ENCODE measurements around the gene PITPNM2.

Gene PITPNM2

DNA sequence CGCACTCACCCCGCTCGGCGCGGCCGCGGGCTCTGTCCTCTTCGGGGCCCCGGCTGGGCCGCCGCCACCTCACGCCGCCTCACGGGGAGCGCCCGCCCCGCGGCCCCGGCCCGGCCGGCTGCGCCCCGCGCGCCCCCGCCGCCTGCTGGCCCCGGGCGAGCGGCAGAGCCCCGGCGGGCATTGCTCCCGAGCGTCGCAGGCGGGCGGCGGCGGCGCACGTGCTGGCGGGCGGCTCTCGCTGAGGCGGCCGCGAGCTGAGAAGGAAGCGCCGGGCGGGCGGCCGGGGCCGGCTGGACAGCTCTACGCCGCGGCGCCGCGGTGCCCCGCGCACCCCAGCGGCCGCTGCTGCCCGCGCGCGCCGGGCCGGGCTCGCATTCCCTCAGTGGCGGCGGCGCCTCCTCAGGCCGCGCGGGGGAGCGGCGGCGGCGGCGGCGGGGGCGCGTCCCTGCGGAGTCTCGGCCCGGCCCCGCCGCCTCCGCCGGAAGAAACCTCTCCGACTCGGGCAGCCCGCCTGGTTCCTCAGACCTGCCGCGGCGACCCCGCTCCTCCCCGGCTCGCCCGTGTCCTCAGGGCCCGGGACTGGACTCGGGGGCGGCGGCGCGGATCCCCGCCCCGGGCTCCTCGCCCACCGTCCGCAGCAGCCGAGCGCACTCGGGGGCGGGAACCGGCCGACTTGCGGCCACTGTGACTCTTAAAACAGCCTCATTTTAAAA is at the start of gene PITPNM2:
Gene PITPNM2 (minus strand): TSS at position 347 of the 713 bp plus-strand sequence. CDS start 116,500 bp downstream, outside the sequence.
- DNase-seq (ENCODE audit: low read depth in 2 of 2), result peak in 1 of 2 experiments; percentile 43

DNA sequence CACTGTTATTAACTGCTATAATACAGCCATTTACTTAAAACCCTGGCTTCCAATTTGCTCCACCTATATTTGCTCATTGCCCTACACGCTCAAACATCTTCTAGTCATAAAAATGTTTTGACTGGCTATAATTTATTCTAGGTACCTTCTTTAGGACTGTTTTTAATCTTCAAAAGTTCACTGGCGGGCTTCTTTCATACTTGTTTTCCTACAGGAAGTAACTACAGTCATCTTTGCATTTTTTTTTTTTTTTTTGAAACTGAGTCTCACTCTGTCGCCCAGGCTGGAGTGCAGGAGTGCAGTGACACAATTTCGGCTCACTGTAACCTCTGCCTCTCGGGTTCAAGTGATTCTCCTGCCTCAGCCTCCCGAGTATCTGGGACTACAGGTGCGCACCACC is 49.5 kb upstream of the PITPNM2 start:
- DNase-seq (ENCODE audit: low read depth in 2 of 2), result no peak

DNA sequence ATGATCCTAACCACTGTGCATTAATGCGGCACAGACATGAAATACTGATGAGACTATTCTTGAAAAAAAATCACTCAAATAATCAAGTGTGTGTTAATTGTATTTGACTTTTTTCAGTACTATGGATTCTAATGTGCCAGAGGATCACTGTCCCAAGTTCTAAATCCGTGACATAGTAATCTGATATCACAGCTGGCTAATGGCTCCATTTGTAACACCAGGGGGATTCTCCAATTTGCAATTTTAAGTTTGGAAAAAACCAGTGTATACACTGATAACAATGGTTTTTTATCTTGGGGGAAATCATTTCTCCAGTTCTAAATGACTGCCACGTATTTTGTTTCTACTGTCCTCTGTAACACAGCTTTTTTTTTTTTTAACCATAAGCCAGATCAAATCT is 49.0 kb upstream of the PITPNM2 start:
- no peak for DNase-seq (ENCODE audit: low read depth in 2 of 2)

DNA sequence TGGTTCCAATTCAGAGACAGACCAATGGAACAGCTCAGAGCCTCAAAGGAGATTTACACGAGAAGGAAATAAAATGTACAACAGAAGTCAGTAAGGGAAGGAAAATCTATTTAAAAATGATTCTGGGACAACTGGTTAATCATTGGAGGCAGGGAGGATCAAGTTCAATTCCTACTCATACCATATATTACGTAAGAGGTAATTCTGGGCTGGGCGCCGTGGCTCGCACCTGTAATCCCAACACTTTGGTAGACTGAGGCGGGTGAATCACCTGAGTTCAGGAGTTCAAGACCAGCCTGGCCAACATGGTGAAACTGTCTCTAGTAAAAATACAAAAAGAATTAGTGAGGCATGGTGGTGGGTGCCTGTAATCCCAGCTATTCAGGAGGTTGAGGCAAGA is 36.7 kb upstream of the PITPNM2 start:
- no peak for DNase-seq (ENCODE audit: low read depth in 2 of 2)

DNA sequence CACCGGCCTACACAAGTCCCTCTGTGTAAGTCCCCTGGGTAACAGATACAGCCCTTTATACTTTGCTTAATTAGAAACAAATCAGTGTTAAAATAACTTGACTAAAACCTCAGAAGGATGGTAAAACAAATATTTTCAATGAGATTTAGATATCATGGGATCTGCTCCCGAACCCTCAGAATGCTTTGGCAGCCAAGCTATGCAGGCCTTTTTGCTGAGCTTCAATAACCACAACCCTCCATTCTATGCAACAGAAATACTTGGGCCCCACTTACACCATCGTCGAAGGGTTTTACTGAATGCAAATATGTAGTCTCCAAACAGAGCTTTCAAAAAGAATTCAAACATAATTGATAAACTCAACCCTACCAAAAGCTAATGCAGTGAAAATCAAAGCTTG is 29.3 kb upstream of the PITPNM2 start:
- DNase-seq (ENCODE audit: low read depth in 2 of 2), result no peak

DNA sequence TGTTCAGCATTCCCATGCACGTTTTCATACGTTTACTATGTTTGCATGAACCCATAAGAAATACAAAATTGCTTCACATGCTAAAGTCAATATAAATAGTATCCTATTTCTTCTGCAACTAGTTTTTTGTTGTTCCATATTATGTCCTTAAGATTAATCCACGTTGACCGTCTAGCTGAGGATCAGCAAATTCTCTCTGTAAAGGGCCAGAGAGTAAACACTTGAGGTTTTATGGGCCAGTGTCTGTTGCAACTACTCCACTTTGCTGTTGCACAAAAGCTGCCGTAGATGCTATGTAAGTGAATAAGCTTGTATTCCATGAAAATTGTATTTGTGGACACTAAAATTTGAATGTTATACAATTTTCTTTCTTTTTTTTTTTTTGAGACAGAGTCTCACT is 21.1 kb upstream of the PITPNM2 start:
- no peak for DNase-seq (ENCODE audit: low read depth in 2 of 2)

DNA sequence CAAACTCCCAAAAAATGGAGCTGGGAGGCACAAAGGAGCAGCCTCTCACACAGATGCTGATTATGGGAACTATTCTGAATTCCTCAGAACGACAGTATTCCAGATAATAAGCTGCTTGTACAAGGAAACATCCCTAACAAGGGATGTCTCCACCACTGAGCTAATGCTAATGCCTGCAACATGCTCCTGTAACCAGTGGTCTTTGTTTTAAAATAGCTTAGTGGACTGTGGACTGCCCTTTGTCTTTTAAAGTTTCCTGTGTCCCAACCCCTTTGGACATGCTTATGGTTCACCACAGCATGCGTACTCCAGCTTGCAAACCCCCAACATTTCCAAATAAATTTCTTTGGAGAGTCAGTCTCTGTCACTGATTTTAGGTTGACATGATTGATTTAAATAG is 16.4 kb upstream of the PITPNM2 start:
- DNase-seq (ENCODE audit: low read depth in 2 of 2), result no peak

DNA sequence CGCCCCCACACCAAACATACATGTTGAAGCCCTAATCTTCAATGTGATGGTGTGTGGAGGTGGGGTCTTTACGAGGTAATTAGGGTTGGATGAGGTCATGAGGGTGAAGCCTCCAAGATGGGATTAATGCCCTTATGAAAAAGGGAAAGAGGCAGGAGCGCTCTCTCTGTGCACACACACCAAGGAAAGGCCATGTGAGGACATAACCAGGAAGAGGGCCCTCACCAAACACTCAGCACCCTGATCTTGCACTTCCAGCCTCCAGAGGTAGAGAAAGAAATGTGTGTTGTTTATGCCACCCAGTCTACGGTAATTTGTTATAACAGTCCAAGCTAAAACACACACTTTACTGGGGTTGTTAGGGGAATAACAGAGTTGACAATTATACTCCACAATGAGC is 14.6 kb upstream of the PITPNM2 start:
- DNase-seq (ENCODE audit: low read depth in 2 of 2), result no peak

DNA sequence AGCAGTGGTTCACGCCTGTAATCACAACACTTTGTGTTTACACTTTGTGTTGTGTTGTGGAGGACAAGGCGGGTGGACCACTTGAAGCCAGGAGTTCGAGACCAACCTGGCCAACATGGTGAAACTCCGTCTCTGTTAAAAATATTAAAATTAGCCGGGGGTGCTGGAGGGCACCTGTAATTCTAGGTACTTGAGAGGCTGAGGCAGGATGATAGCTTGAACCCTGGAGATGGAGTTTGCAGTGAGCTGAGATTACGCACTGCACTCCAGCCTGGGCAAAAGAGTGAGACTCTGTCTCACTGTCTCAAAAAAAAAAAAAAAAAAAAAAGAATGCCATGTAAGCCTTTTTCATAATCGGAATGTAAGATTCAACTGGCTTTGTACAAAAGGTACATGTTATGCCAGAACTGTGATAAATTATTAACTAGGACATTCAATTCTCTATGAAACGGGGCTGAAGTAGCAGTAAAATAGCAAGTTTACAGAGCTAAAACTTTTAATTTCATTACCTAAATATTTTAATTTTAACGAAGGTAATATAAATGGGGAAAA is 13.9 kb upstream of the PITPNM2 start:
- no peak for DNase-seq (ENCODE audit: low read depth in 2 of 2)

DNA sequence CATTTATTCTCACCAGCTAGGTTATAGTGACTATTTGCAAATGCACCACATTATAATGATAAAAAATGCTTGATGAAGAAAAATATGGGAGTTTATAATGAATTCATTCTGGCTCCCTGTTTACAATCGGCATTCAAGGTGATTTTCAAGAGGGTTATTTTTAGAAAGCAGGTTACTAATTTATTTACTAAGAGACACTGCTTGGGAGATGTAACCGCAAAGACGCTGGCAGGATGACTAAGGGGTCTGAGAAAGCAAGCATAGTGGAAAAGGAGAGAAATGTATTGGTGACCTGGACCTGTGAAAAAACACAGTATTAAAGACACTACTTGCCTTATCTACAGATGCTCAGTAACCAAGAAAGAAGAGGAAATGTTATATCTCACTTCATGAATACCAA is 13.3 kb upstream of the PITPNM2 start:
- DNase-seq (ENCODE audit: low read depth in 2 of 2), result no peak

DNA sequence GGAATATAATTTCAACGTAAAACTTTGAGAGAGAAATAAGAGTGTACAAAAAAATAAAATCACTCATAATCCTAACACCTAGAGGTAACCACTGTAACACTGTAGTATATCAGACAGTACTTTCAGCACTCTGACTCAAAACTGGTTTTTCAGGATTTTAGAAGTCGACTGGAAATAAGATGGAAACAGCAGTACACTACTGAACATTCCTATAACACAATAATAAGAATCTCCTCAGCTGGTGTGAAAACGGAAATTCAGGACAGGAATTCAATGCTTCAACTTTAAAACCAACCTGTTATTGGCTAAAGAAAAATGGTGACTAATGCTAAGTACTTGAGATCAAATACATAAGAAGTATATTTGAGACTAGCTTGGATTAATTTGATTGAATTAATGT is 12.3 kb upstream of the PITPNM2 start:
- DNase-seq (ENCODE audit: low read depth in 2 of 2), result no peak

DNA sequence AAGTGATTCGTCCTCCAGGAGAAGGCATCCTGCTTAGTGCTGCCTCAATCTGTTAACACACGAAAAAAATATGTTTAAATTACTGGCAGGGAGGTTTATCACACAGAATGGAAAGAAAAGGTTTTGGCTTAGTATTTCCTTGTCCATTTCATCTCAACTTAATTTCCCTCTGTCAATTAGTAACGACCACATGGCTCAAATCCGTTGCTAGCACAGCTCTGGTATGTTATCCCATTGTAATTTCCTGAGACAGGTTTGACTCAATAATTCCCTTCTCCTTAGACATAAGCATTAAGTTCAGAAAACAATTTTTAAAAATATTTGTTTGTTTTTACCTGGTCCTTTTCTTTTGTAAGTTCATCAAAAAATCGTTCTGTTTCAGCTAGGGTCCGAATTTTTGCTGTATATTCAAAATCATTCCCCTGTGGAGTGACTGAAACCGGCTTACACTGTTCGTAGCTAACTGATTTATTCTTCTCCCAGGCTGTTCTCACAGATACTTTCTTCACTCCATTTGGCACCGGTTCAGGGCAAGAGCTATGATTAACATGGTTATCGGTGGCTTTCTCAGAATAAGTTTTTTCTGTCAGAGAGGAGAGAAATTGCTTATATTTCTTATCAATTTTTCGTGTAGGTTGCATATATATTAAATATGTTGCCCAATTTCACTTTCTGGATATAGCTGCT is 10.1 kb upstream of the PITPNM2 start:
- DNase-seq (ENCODE audit: low read depth in 2 of 2), result no peak

DNA sequence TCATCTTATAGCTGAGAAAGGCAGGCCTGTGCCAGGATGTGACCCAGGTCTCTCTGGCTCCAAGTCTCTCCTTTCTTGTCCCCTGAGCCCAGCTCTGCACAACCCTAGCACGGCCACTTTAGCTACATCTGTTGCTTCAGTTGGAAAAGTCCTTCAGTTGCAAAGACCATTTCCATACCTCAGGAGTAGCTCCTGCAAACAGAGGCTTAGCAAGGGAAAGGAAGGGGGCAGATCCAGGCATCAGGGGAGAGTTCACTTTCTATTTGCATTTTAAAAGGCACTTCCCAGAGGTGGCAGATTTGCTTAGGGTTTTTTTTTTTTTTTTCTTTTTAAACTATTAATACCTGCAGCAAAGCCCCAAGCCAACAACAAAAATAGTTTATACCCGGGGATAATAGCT is 3.0 kb upstream of the PITPNM2 start:
- no peak for DNase-seq (ENCODE audit: low read depth in 2 of 2)

DNA sequence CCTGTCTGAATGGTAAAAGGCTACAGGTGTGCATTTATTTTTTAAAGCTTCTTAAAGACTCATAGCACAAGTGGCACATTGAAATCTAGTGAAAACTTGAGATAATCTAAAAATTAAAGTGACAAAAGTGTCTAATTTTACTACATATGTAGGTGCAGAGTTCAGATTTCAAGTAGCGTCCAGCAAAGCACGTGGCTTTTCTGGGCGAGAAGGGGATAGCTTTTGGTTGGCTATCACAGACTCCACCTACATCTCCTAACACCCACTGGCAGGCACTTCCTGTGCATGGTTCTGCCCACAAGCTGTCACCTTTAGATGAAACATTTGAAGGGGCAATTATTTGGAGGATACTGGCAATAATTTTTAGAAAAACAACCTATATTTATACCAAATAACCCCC is 1.9 kb upstream of the PITPNM2 start:
- no peak for DNase-seq (ENCODE audit: low read depth in 2 of 2)

DNA sequence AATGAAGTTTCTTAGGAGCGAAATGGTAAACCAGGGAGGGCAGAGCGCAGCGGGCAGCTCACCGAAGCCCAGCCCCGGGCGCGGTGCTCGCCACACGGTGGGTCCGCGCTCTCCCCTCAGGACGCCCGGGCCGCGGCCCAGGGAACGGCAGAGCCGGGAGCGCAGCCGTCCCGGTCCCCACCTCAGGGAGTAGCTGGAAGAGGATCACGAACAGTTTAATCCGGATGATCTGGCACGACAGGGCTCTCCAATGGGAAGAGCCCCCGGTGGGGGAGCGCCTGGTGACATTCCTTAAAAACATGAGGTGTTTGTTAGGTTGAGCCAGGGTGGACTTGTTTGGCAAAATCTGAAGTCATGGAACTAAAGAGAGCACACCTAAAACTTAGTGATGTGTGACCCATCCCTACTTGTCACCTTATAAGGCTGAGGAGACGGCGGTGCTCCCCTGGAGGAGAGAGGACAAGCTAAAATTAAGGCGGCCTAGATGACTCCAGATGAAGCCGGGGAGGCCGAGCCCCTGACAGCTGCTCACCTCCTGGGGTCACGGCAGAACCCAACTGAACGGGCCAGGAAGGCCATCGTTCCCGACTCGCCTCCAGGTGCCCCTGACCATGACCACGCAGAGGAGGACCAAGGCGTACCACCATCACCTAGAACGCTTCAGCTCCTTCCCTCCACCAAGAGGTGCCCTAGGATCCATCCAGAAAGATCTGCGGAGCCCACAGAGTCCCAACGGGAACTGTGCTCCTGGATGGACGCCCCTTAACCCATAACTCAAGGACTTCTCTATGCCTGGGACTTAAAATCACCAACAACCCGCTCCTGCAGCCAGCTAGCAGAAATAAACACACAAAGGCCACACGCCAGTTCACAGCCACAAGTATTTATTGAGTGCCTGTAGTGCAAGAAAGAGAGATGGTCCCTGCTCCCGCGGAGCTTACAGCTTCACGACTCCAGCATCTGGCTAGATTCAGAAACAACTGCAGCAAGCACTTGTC is 866 bp upstream of the PITPNM2 start:
- no peak for DNase-seq (ENCODE audit: low read depth in 2 of 2)

DNA sequence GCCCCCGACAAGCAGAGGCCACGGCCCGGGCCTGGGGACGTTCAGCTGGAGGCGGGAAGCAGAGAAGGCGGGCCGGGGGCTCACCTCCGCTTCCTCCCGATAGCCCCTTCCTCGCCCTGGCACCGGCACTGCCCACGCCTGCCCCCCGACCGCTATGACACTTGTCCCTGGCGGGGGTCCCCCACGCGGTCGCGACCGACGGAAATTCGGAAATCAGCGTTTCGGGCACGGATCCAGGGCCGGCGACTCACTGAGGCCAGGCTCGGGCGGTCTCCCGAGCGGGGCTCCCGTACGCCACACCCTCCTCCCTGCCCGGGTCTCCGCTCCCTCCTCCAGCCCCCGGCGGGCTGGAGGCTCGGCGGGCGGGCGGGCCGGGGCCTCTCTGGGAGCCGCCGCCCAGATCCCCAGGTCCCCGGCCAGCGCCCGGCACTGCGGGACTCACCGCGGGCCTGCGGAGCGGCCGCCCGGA is 581 bp downstream of the PITPNM2 start:
- DNase-seq (ENCODE audit: low read depth in 2 of 2), result no peak

DNA sequence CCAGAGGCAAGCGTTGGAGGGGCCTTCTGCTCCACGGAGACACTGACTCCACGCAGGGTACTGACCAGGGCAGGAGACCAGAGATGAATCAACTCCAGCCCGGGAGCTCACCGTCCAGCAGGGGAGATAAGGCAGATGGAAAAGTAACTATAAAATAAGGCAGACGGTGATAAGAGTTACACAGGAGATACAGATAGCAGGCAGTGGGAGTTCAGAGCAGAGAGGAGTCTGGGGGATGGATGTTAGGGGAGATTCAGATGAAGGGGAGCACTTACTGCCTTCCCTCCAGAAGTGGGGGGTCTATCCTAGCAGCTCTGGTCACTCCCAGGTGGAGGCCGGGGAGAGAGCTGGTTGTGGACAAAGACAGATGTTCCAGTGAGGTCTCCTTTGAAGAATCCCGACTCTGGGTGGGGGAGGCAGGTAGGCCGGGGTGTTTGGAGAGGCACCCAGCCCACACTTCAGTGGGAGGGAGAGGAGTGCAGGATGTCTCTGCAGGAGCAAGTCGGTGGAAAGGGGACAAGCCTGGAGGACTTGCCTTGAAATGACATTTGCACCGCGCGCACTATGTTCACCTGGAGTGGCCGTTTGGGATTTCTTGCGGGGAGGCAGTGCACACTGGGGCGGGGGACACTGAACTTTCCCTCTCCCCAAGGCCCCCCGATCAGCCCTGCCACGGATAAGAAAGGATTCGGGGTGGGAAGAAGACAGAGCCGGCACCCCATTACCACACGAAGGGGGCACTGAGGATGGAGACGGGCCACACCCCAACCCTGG is 1.2 kb downstream of the PITPNM2 start:
- DNase-seq (ENCODE audit: low read depth in 2 of 2), result no peak

DNA sequence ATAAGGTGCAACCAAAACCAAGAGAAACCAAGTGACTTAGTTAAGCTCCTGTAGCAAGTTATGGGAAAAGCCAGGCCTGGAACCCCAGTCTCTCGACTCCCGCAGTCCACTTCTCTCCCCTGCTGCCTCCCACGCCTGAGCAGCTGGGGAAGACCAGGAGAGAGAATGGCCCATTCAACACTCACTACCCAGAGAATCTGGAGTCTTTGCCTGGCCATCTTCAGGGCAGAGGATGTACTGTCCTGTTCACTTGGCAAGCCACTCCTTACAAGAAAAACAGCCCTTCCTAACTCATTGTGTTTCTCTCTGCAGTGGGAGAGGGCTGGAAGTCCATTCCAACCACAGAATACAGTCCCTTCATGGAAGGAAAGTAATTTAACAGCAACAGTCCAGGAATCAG is 1.8 kb downstream of the PITPNM2 start:
- no peak for DNase-seq (ENCODE audit: low read depth in 2 of 2)

DNA sequence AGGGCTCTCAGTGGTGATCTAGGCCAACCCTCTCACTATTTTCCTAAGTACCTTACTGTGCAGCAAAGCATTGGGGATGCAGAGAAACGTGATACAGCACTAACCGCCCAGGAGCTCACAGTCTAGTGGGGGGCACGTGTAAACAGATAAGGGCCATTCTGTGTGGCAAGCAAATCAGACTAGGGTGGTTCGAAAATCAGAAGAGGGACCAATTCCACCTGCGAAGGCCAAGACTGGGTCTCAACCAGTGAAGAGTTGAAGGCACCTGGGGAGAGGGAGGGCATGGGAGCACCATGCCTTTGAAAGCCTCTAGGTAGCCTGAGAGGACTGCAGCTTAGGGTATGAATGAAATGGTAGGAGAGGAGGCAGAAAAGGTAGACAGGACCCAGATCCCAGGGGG is 2.2 kb downstream of the PITPNM2 start:
- no peak for DNase-seq (ENCODE audit: low read depth in 2 of 2)

DNA sequence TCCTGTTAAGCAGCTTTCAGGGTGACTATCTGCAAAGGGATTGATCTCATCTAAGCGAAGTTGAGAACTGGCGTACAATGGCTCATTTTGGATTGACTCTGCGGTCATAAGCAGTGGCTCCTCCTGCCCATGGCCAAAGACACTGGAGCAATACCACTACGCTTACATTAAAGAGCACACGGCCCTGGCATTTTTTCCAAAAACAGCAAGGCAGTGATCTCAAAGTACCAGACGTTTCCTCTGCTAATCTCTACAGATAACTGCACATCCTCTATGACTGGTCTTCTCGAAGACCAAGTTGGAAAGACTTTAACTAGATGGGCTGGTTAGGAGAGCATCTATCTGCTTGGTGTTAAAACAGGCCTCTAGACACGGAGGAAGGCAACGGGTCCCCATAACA is 2.7 kb downstream of the PITPNM2 start:
- DNase-seq (ENCODE audit: low read depth in 2 of 2), result no peak

DNA sequence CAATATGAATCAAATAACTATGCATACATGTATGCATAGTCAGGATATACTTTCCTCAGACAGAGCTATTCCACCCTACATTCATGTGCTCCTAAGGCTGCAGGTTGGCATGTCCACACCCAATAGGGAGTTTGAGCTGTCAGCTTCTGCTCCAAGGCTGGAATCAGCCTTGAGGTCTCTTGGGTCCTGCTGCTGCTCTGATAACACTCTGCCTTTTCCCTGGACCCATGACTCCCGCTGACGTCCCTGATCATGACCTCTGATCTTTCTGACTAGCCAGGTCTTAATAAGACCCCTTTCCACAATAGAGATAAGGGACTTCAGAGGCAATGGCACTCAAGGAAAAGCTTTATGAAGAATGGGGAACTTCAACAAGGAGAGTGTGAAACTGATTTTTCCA is 5.7 kb downstream of the PITPNM2 start:
- no peak for DNase-seq (ENCODE audit: low read depth in 2 of 2)

Measured in stimulated activated CD4-positive, alpha-beta T cell treated with anti-CD3 and anti-CD28 coated beads, Interleukin-12 subunit alpha, Interleukin-12 subunit beta, amount 100 ng/mL, for 24 hours (primary cell).